H9 (cell line): Measurements from ENCODE around the gene CEP162. TPM values are rescaled to one million over a fixed set of nuclear protein-coding genes. Genes with fewer than 3 reads are reported as not detected.

Experiments
- DNase-seq: peaks from one replicate; pipeline ENCODE4 v3.0.0-alpha.2; 2017
- H2AFZ ChIP-seq: one replicate; pipeline ENCODE4 v1.6.1; 2013; ENCODE audit warnings: mild to moderate bottlenecking, low read length, control low read depth, moderate library complexity
- H2AK5ac ChIP-seq: 2 replicates; pipeline ENCODE4 v1.6.1; 2013; ENCODE audit warnings: low read length, control low read depth, mixed read lengths; ENCODE audit not compliant: insufficient read length
- H2BK120ac ChIP-seq: one replicate; pipeline ENCODE4 v1.6.1; 2013; ENCODE audit warnings: low read depth, mild to moderate bottlenecking, low read length, control low read depth, inconsistent platforms; ENCODE audit not compliant: poor library complexity, severe bottlenecking
- H2BK12ac ChIP-seq: 2 replicates; pipeline ENCODE4 v1.6.1; 2013; ENCODE audit warnings: low read length, control low read depth, mixed read lengths, low read depth; ENCODE audit not compliant: insufficient read length
- H2BK15ac ChIP-seq: 2 replicates; pipeline ENCODE4 v1.6.1; 2013; ENCODE audit warnings: low read depth, low read length, control low read depth
- H2BK20ac ChIP-seq: one replicate; pipeline ENCODE4 v1.6.1; 2013; ENCODE audit warnings: low read depth, mild to moderate bottlenecking, low read length, control low read depth, inconsistent platforms; ENCODE audit not compliant: poor library complexity, severe bottlenecking
- H2BK5ac ChIP-seq: 2 replicates; pipeline ENCODE4 v1.6.1; 2013; ENCODE audit warnings: low read length, control low read depth, mixed read lengths; ENCODE audit not compliant: insufficient read length
- H3K14ac ChIP-seq: 2 replicates; pipeline ENCODE4 v1.6.1; 2013; ENCODE audit warnings: low read length, control low read depth; ENCODE audit not compliant: insufficient read depth
- H3K18ac ChIP-seq: 2 replicates; pipeline ENCODE4 v1.6.1; 2013; ENCODE audit warnings: low read depth, mild to moderate bottlenecking, mixed read lengths, low read length, control low read depth; ENCODE audit not compliant: insufficient read length
- H3K23ac ChIP-seq: 2 replicates; pipeline ENCODE4 v1.6.1; 2013; ENCODE audit warnings: low read length, control low read depth, mixed read lengths, low read depth; ENCODE audit not compliant: insufficient read length
- H3K23me2 ChIP-seq: 2 replicates; pipeline ENCODE4 v1.6.1; 2013; ENCODE audit warnings: low read depth, mild to moderate bottlenecking, mixed read lengths, low read length, control low read depth; ENCODE audit not compliant: insufficient read length, poor library complexity, severe bottlenecking
- H3K27ac ChIP-seq: 2 replicates; pipeline ENCODE4 v1.5.1; 2013; ENCODE audit warnings: low read length, control low read depth, mixed read lengths, low read depth; ENCODE audit not compliant: insufficient read length
- H3K27me3 ChIP-seq: 2 replicates; pipeline ENCODE4 v1.6.1; 2013; ENCODE audit warnings: low read length, control low read depth, inconsistent platforms; ENCODE audit not compliant: insufficient read depth
- H3K4ac ChIP-seq: 2 replicates; pipeline ENCODE4 v1.6.1; 2013; ENCODE audit warnings: low read depth, mild to moderate bottlenecking, control low read depth, inconsistent platforms, low read length, moderate library complexity
- H3K4me1 ChIP-seq: 2 replicates; pipeline ENCODE4 v1.6.1; 2013; ENCODE audit warnings: low read length, control low read depth, inconsistent platforms; ENCODE audit not compliant: insufficient read depth
- H3K4me2 ChIP-seq: 2 replicates; pipeline ENCODE4 v1.6.1; 2013; ENCODE audit warnings: low read length, control low read depth, mixed read lengths; ENCODE audit not compliant: insufficient read length, insufficient read depth
- H3K56ac ChIP-seq: 2 replicates; pipeline ENCODE4 v1.6.1; 2013; ENCODE audit warnings: low read depth, mild to moderate bottlenecking, mixed read lengths, low read length, control low read depth; ENCODE audit not compliant: insufficient read length
- H3K79me1 ChIP-seq: 2 replicates; pipeline ENCODE4 v1.6.1; 2013; ENCODE audit warnings: low read depth, mild to moderate bottlenecking, moderate library complexity, low read length, control low read depth, inconsistent platforms; ENCODE audit not compliant: insufficient read depth, poor library complexity, severe bottlenecking
- H3K79me2 ChIP-seq: 2 replicates; pipeline ENCODE4 v1.6.1; 2013; ENCODE audit warnings: low read length, control low read depth, inconsistent platforms; ENCODE audit not compliant: insufficient read depth
- H3K9ac ChIP-seq: 2 replicates; pipeline ENCODE4 v1.6.1; 2013; ENCODE audit warnings: low read length, control low read depth, mixed read lengths; ENCODE audit not compliant: insufficient read length; ENCODE audit errors: extremely low read depth
- H3K9me3 ChIP-seq: one replicate; pipeline ENCODE4 v1.6.1; 2013; ENCODE audit warnings: low read depth, low read length, inconsistent platforms; ENCODE audit not compliant: control insufficient read depth
- H3T11ph ChIP-seq: one replicate; pipeline ENCODE4 v1.6.1; 2013; ENCODE audit warnings: mild to moderate bottlenecking, low read length, control low read depth, inconsistent platforms
- H4K20me1 ChIP-seq: one replicate; pipeline ENCODE4 v1.6.1; 2013; ENCODE audit not compliant: control insufficient read depth, insufficient read length, insufficient read depth
- H4K5ac ChIP-seq: 2 replicates; pipeline ENCODE4 v1.6.1; 2013; ENCODE audit warnings: low read depth, mild to moderate bottlenecking, mixed read lengths, low read length, control low read depth; ENCODE audit not compliant: insufficient read length
- H4K8ac ChIP-seq: replicated peaks from 2 replicates; pipeline ENCODE4 v1.6.1; 2013; ENCODE audit warnings: low read length, control low read depth, mixed read lengths, low read depth; ENCODE audit not compliant: insufficient read length
- H4K91ac ChIP-seq: 2 replicates; pipeline ENCODE4 v1.6.1; 2013; ENCODE audit warnings: low read depth, mild to moderate bottlenecking, moderate library complexity, mixed read lengths, low read length, control low read depth; ENCODE audit not compliant: insufficient read length
- H3K27ac Mint-ChIP-seq, 3 experiments: 2 replicates in 2 of 3; 3 replicates in 1 of 3; pipeline ENCODE4 v1.8.0; 2020 to 2021; ENCODE audit warnings: mixed read lengths in 3 of 3, mild to moderate bottlenecking in 1 of 3, moderate library complexity in 1 of 3
- H3K27me3 Mint-ChIP-seq: 2 replicates; pipeline ENCODE4 v1.8.0; 2021; ENCODE audit warnings: low read depth, mild to moderate bottlenecking, moderate library complexity, mixed read lengths
- H3K36me3 Mint-ChIP-seq, 3 experiments: 2 replicates in 2 of 3; 3 replicates in 1 of 3; pipeline ENCODE4 v1.8.0; 2020 to 2021; ENCODE audit warnings: low read depth in 3 of 3, mixed read lengths in 3 of 3; ENCODE audit not compliant: insufficient read depth in 1 of 3
- H3K4me1 Mint-ChIP-seq, 2 experiments: 2 replicates each; pipeline ENCODE4 v1.8.0; 2020; ENCODE audit warnings: mixed read lengths in 2 of 2
- H3K4me3 Mint-ChIP-seq, 2 experiments: 2 replicates in 1 of 2; 3 replicates in 1 of 2; pipeline ENCODE4 v1.8.0; 2020 to 2021; ENCODE audit warnings: mild to moderate bottlenecking in 2 of 2, mixed read lengths in 2 of 2, moderate library complexity in 1 of 2
- H3K9me3 Mint-ChIP-seq, 2 experiments: 2 replicates in 1 of 2; 3 replicates in 1 of 2; pipeline ENCODE4 v1.8.0; 2020; ENCODE audit warnings: mild to moderate bottlenecking in 2 of 2, mixed read lengths in 2 of 2, moderate library complexity in 1 of 2
- CTCF ChIP-seq: fragments of 200-600 bp; sonication (generic); conservative IDR thresholded peaks from 3 replicates; pipeline ENCODE4 v1.8.0; 2021; ENCODE audit warnings: antibody characterized with exemption, mild to moderate bottlenecking
- WGBS: extraction: QIAGEN DNeasy Blood & Tissue Kit; methylation state at CpG from one replicate; pipeline ENCODE4 v1.1.7; 2013; ENCODE audit warnings: missing lambda C conversion rate, low lambda C conversion rate, mixed read lengths; ENCODE audit not compliant: insufficient read length; ENCODE audit errors: extremely low coverage; 5-methylcytosine and 5-hydroxymethylcytosine counted together
- total RNA-seq: library from RNA; stranded (reverse); gene quantifications from 2 replicates; pipeline ENCODE4 v1.2.1, GENCODE V29; 2021

Gene CEP162
- total RNA-seq, 1 experiment from 2014 or later = 11.5 TPM

GRCh38 chr6:84077645-84078044 is 149.8 kb downstream of the CEP162 start:
- no peak overlapping the region for H2BK5ac ChIP-seq
- no peak overlapping the region for H4K91ac ChIP-seq
- no peak overlapping the region for H3K23ac ChIP-seq
- no peak overlapping the region for H3K4ac ChIP-seq
- H2AFZ ChIP-seq = no peak overlapping the region
- no peak overlapping the region for H3K9ac ChIP-seq
- H4K8ac ChIP-seq = no peak overlapping the region
- H3K14ac ChIP-seq = no peak overlapping the region
- no peak overlapping the region for H3K27ac Mint-ChIP-seq
- no peak overlapping the region for H2BK15ac ChIP-seq
- no peak overlapping the region for H3K18ac ChIP-seq
- H3K36me3 Mint-ChIP-seq = peaks cover under 1 to 15% (median 4%) of the 10 kb centered on the region in 3 experiments; a peak in 4 of 7 replicates
- no peaks in the 10 kb centered on the region for H3K27me3 Mint-ChIP-seq
- H3K79me1 ChIP-seq = no peaks in the 10 kb centered on the region
- H3K56ac ChIP-seq = no peak overlapping the region
- WGBS = no CpG with 5 or more reads among the region's 2 CpGs
- no peaks in the 10 kb centered on the region for H3K9me3 ChIP-seq
- H3K4me1 ChIP-seq = no peaks in the 10 kb centered on the region; the same call in 1 of the 2 replicates
- H3K79me2 ChIP-seq = no peaks in the 10 kb centered on the region
- no peak overlapping the region for H3T11ph ChIP-seq
- H2BK20ac ChIP-seq = no peak overlapping the region
- H3K27me3 ChIP-seq = no peaks in the 10 kb centered on the region
- no peak overlapping the region for H3K4me2 ChIP-seq
- H2BK120ac ChIP-seq = no peak overlapping the region
- H3K9me3 Mint-ChIP-seq = 0 out of 5 replicates have a peak, but pooled peaks cover 0 to 2% of the 10 kb centered on the region in 2 experiments
- H4K5ac ChIP-seq = no peak overlapping the region
- TF ChIP-seq CTCF = no peak
- DNase-seq = no peak
- H3K4me3 Mint-ChIP-seq = no peak overlapping the region
- no peak overlapping the region for H2AK5ac ChIP-seq
- no peak overlapping the region for H2BK12ac ChIP-seq
- no peak overlapping the region for H3K27ac ChIP-seq
- no peaks in the 10 kb centered on the region for H4K20me1 ChIP-seq
- no peaks in the 10 kb centered on the region for H3K23me2 ChIP-seq
- H3K4me1 Mint-ChIP-seq = peaks cover 24 to 25% of the 10 kb centered on the region in 2 experiments
